Sigmoid colon (tissue), 7 donors: ENCODE data around the gene EML4. TPM values are rescaled to one million over a fixed set of nuclear protein-coding genes. Genes with fewer than 3 reads are reported as not detected.

ENCODE experiments used
- DNase-seq: peaks from one replicate; pipeline ENCODE4 v3.0.0-alpha.2; 2019
- H3K27ac ChIP-seq, 4 donors: fragments of 200-600 bp; sonication (generic); one replicate each; pipeline ENCODE4 v1.5.1; 2016 to 2019; ENCODE audit warnings: mild to moderate bottlenecking in 1 of 4
- H3K27me3 ChIP-seq, 3 donors: fragments of 200-600 bp; sonication (generic); one replicate each; pipeline ENCODE4 v1.5.1; 2019; ENCODE audit warnings: mild to moderate bottlenecking in 1 of 3
- H3K36me3 ChIP-seq, 4 donors: fragments of 200-600 bp; sonication (generic); one replicate each; pipeline ENCODE4 v1.5.1; 2016 to 2019
- H3K4me1 ChIP-seq, 4 donors: fragments of 200-600 bp; sonication (generic); one replicate each; pipeline ENCODE4 v1.5.1; 2017 to 2019
- H3K4me3 ChIP-seq, 4 donors: fragments of 200-600 bp; sonication (generic); one replicate each; pipeline ENCODE4 v1.5.1; 2017 to 2019; ENCODE audit warnings: mild to moderate bottlenecking in 2 of 4, moderate library complexity in 1 of 4
- H3K9me3 ChIP-seq, 4 donors: fragments of 200-600 bp in 3 of 4; sonication (generic) in 3 of 4; one replicate each; pipeline versions ENCODE4 v1.5.1 to v1.6.1; 2013 to 2019
- EP300 ChIP-seq, 4 donors: sonication (generic); formaldehyde crosslinking; IDR thresholded peaks; one replicate each; pipeline ENCODE4 v1.6.1; 2017; ENCODE audit warnings: antibody characterized with exemption in 4 of 4
- POLR2A ChIP-seq, 2 donors: fragments of 450-650 bp; IDR thresholded peaks; one replicate each; pipeline ENCODE4 v1.6.1; 2016; ENCODE audit warnings: antibody characterized with exemption in 2 of 2, mild to moderate bottlenecking in 2 of 2, moderate library complexity in 2 of 2
- POLR2AphosphoS5 ChIP-seq, 4 donors: sonication (generic); formaldehyde crosslinking; IDR thresholded peaks; one replicate each; pipeline ENCODE4 v1.6.1; 2017; ENCODE audit warnings: antibody characterized with exemption in 4 of 4
- WGBS, 2 donors: extraction: QIAGEN DNeasy Blood & Tissue Kit; methylation state at CpG; one replicate each; pipeline ENCODE4 v1.1.7; 2013; 5-methylcytosine and 5-hydroxymethylcytosine counted together
- intact Hi-C: fragments of 100-400 bp; cut with DNase I; formaldehyde crosslinking; loops from one replicate; pipeline ENCODE4 v1.15.1; 2023
- polyA plus RNA-seq, 3 donors: library from polyadenylated mRNA; stranded (reverse); fragments of 200-250 nt; gene quantifications; one replicate each; pipeline ENCODE4 v1.2.3, GENCODE V29; 2013
- total RNA-seq, 4 donors: library from RNA; depleted of rRNA; stranded (reverse); fragments of >200 nt; gene quantifications; one replicate each; pipeline ENCODE4 v1.1.0, GENCODE V29; 2016
- TF ChIP-seq, protein P1 (sequence below), 4 experiments: fragments of 450-650 bp in 3 of 4; fragments of 200-600 bp in 1 of 4; IDR thresholded peaks; one replicate each; pipeline ENCODE4 v1.5.1; 2016 to 2019; ENCODE audit warnings: antibody characterized with exemption in 4 of 4, mild to moderate bottlenecking in 3 of 4, moderate library complexity in 2 of 4
- donor health status: healthy with polysubstance abuse.
- donor health status: Bipolar disorder and iron deficiency.
- donor health status: healthy.

EML4 gene
- total and polyA plus RNA-seq, 7 donors, result 16.1 to 27.8 (median 17.8) TPM

DNA sequence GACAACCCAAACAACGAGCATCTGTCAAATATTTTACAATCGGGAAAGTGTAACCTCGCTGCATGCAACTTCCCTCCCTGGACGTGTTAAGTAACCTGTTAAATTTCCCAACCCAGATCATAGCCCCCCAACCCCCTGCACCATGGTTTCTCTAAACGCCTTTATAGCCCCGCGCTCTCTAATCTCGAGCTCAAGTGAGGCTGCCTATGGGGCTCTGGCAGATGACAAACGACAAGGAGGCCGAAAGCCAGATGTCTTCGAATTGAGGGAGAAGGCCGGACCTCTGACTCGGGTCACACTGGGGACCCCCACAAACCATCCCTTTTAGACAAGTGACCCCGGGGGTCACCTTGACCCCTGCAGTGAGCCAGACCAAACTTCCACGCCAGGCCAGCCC, 191.3 kb downstream of the EML4 start:
- WGBS, 2 donors, result 0% methylated on average over 15 of the region's 15 CpGs
- Histone ChIP-seq H3K4me3 (peak overlapping the region; percentile 75 to 97 (median 94)), H3K36me3 (no peaks in the 10 kb centered on the region), H3K9me3 (no peaks in the 10 kb centered on the region), H3K4me1 (peaks cover 0 to 32% (median 17%) of the 10 kb centered on the region in 4 donors), H3K27ac (peak overlapping the region; percentile 88 to 94 (median 92)), H3K27me3 (no peaks in the 10 kb centered on the region)
- intact Hi-C loops, result loop anchor here (2.0 to 10.0 kb wide), 3 partner anchors 204 to 516 kb away; partner anchors contain the start of gene MTA3
- no peak for DNase-seq
- no peak for TF ChIP-seq EP300 (IDR thresholded peaks at IDR 0.05)
- no peak for TF ChIP-seq POLR2A (IDR thresholded peaks at IDR 0.05)
- TF ChIP-seq POLR2AphosphoS5 (IDR thresholded peaks at IDR 0.05), result no peak
- TF ChIP-seq, protein P1, sequence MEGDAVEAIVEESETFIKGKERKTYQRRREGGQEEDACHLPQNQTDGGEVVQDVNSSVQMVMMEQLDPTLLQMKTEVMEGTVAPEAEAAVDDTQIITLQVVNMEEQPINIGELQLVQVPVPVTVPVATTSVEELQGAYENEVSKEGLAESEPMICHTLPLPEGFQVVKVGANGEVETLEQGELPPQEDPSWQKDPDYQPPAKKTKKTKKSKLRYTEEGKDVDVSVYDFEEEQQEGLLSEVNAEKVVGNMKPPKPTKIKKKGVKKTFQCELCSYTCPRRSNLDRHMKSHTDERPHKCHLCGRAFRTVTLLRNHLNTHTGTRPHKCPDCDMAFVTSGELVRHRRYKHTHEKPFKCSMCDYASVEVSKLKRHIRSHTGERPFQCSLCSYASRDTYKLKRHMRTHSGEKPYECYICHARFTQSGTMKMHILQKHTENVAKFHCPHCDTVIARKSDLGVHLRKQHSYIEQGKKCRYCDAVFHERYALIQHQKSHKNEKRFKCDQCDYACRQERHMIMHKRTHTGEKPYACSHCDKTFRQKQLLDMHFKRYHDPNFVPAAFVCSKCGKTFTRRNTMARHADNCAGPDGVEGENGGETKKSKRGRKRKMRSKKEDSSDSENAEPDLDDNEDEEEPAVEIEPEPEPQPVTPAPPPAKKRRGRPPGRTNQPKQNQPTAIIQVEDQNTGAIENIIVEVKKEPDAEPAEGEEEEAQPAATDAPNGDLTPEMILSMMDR (IDR thresholded peaks at IDR 0.05), result no peak

DNA sequence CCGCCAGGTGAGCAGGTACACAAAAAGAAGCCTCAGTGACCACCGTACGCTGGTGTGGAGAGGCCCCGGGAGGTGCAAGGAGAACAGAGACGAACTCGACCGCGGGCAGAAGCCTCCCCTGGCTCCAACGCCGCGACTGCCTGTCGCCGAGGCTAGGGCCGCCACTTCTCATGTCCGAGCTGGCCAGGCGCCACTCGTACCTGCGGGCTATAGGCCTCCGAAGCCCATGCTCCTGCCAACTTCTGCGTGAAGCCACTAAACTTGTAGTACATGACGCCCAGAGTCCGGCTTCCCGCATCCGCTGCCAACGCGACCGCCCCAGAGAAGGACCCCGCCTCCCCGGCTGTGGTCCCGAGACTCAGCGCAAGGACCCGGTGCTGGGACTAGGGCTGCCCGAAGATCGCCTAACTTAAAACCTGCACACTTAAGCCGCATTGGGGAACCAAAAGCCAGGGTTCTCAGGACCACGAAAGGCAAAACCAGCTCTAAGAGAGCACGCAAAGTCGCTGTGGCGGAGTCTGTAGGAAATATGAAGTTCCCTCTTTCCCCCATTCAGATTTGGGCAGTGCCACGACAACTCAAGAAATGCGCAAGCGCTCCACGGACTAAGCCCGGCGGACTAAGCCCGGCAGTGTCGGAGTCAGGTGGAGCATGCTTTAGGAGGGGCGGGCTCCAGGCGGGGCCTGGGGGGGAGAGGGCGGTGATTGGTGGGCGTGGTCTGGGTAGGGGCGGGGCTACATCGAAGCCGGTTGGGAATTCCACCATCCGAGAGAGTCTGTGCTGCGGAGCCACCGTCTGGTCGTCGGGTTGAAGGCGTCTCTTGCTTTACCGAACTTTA, 192.0 kb downstream of the EML4 start, which contains the start of gene COX7A2L:
COX7A2L (minus strand) TSS at position 328 of the 838 bp plus-strand sequence; CDS start at position 272, 56 bp downstream.
- peak; percentile 98 for DNase-seq
- intact Hi-C loops, result loop anchor here (2.0 to 10.0 kb wide), 3 partner anchors 204 to 516 kb away; partner anchors contain the start of gene MTA3
- WGBS, 2 donors, result 0% methylated on average over 61 of the region's 61 CpGs
- Histone ChIP-seq H3K27me3 (no peaks in the 10 kb centered on the region), H3K4me1 (peaks cover 0 to 32% (median 17%) of the 10 kb centered on the region in 4 donors), H3K4me3 (peak within 1 kb of the TSS; percentile 75 to 97 (median 94)), H3K36me3 (no peaks in the 10 kb centered on the region), H3K9me3 (no peaks in the 10 kb centered on the region), H3K27ac (peak within 1 kb of the TSS; percentile 88 to 94 (median 92))
- TF ChIP-seq EP300 (IDR thresholded peaks at IDR 0.05) (peak in 1 of 4 donors; percentile 37), POLR2AphosphoS5 (IDR thresholded peaks at IDR 0.05) (peak; percentile 81 to 91 (median 86)), POLR2A (IDR thresholded peaks at IDR 0.05) (peak; percentile 73 to 76)
- TF ChIP-seq, protein P1 (IDR thresholded peaks at IDR 0.05), result peak in 1 of 4 experiments; percentile 9

DNA sequence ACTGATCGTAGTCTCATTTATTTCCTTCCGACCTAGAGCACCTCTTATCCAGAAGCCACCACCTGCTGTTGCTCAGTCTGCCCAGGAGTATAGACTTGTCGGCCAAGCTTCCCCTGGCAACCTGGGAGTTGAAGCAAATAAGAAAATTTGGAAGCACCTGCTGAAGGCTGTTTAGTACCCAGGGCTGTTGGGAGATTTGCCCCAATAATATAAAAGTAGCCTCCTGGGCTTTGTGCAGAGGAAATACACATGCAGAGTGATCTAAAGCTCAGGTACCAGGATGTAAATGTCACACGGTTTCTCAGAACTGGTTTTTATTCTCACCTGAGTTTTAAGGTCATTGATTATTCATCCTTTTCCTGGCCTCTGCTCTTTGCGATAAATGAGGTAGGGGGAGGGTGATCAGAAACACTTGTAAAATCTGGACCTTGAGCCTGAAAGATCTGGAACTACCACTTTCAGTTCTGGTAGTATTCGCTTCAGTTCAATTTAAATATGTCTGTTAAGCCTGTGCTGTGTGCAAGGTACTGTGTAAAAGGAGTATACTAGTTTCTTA, 192.7 kb downstream of the EML4 start:
- DNase-seq, result no peak
- Histone ChIP-seq H3K9me3 (no peaks in the 10 kb centered on the region), H3K4me1 (peaks cover 0 to 32% (median 17%) of the 10 kb centered on the region in 4 donors), H3K27ac (peak overlapping the region; percentile 88 to 94 (median 92)), H3K36me3 (no peaks in the 10 kb centered on the region), H3K4me3 (peak overlapping the region; percentile 75 to 97 (median 94)), H3K27me3 (no peaks in the 10 kb centered on the region)
- intact Hi-C loops, result loop anchor here (2.0 to 10.0 kb wide), 3 partner anchors 203 to 517 kb away; partner anchors contain the start of gene MTA3
- 4 to 15% methylated on average over 6 of the region's 6 CpGs for WGBS, 2 donors
- TF ChIP-seq, protein P1 (IDR thresholded peaks at IDR 0.05), result peak in 1 of 4 experiments; percentile 5
- TF ChIP-seq POLR2AphosphoS5 (IDR thresholded peaks at IDR 0.05) (no peak), EP300 (IDR thresholded peaks at IDR 0.05) (no peak), POLR2A (IDR thresholded peaks at IDR 0.05) (peak in 1 of 2 donors; percentile 17)

DNA sequence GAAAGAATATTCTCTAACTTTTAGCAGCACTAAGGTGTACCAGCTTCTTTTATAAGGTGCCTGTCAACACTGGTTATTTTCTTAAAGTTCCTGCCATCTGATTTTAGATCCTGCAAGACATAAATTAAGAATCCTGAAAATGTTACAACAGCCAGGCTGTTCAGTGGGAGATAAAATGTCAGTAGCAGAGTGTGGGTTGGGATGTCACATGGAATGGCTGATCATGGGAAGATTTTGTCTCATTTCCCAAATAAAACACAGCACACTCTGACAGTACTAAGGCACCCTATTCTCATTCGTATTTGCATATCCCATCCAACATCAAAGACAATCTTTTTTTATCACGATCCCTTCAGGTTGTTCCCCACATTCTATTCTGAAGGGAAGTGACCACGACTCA, 194.3 kb downstream of the EML4 start:
- DNase-seq, result no peak
- intact Hi-C loops, result loop anchor here (10.0 kb wide), 2 partner anchors 201 to 519 kb away; partner anchors contain the start of gene MTA3

More for the DNA sequence above, 194.3 kb downstream of the EML4 start:
- TF ChIP-seq, protein P1 (IDR thresholded peaks at IDR 0.05), result no peak
- no peak for TF ChIP-seq EP300 (IDR thresholded peaks at IDR 0.05)
- TF ChIP-seq POLR2AphosphoS5 (IDR thresholded peaks at IDR 0.05), result no peak
- TF ChIP-seq POLR2A (IDR thresholded peaks at IDR 0.05), result no peak
- no peaks in the 10 kb centered on the region for H3K27me3 ChIP-seq
- no peaks in the 10 kb centered on the region for H3K9me3 ChIP-seq
- H3K27ac ChIP-seq, result no peak overlapping the region
- H3K36me3 ChIP-seq, result no peaks in the 10 kb centered on the region
- no peak overlapping the region for H3K4me3 ChIP-seq
- peaks cover 0 to 29% (median 17%) of the 10 kb centered on the region in 4 donors for H3K4me1 ChIP-seq
- WGBS, 2 donors, result 85 to 94% methylated on average over 3 of the region's 3 CpGs
